SK-N-SH (cell line): Measurements from ENCODE around the gene RPS6KA5.

Source experiments
- EP300 ChIP-seq, 2 experiments: IDR thresholded peaks; 2 replicates each; pipeline versions ENCODE4 v1.4.0 to v1.6.1; 2012; ENCODE audit warnings: borderline replicate concordance in 1 of 2, low read depth in 1 of 2, low read length in 1 of 2
- FOXM1 ChIP-seq: IDR thresholded peaks from 2 replicates; pipeline ENCODE4 v1.4.0; 2012; ENCODE audit warnings: low read depth, mild to moderate bottlenecking
- NRF1 ChIP-seq: IDR thresholded peaks from 2 replicates; pipeline ENCODE4 v1.6.1; 2012; ENCODE audit warnings: low read depth, mild to moderate bottlenecking, low read length
- POLR2AphosphoS5 ChIP-seq: IDR thresholded peaks from 2 replicates; pipeline ENCODE4 v1.6.1; 2012; ENCODE audit warnings: low read depth, low read length
- RXRA ChIP-seq: IDR thresholded peaks from 2 replicates; pipeline ENCODE4 v1.4.0; 2012; ENCODE audit warnings: low read depth, mild to moderate bottlenecking, borderline replicate concordance
- TAF1 ChIP-seq: IDR thresholded peaks from 2 replicates; pipeline ENCODE4 v1.6.1; 2012; ENCODE audit warnings: low read depth, mild to moderate bottlenecking, low read length, moderate library complexity, borderline replicate concordance
- TF ChIP-seq, protein P1 (sequence below): fragments of 200-600 bp; sonication (generic); IDR thresholded peaks from 2 replicates; pipeline ENCODE4 v1.6.1; 2017; ENCODE audit warnings: antibody characterized with exemption, mild to moderate bottlenecking, moderate library complexity
- TF ChIP-seq, protein P2 (sequence below): IDR thresholded peaks from 2 replicates; pipeline ENCODE4 v1.4.0; 2012; ENCODE audit warnings: low read depth
- TF ChIP-seq, protein P3 (sequence below): IDR thresholded peaks from 2 replicates; pipeline ENCODE4; 2012
- TF ChIP-seq, protein P4 (sequence below): IDR thresholded peaks from 2 replicates; pipeline ENCODE4 v1.6.1; 2012; ENCODE audit warnings: mild to moderate bottlenecking, low read depth, low read length, moderate library complexity

DNA sequence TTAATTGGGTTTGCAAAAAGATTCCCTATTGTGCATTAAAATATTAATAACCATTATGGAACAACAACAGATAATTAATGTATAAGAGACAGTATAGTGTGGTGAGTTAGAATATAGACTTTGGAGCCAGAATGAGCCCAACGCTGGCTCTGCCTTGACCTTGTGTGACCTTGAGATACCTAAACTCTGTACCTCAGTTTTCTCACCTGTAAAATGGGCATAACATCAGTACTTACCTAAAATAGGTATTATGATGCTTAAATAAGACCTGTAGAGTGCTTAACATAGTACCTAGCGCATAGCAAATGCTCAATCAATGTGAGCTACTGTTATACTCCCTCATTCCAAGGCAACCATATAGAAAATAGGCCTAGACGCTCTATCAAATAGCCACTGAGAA lies 153.3 kb downstream of the RPS6KA5 start:
- TF ChIP-seq TAF1 (no peak), FOXM1 (no peak), POLR2AphosphoS5 (no peak), EP300 (IDR thresholded peaks at IDR 0.05; ENCODE audit: borderline replicate concordance in 1 of 2, low read depth in 1 of 2, low read length in 1 of 2) (no peak), NRF1 (no peak), RXRA (no peak)
- TF ChIP-seq, protein P1, sequence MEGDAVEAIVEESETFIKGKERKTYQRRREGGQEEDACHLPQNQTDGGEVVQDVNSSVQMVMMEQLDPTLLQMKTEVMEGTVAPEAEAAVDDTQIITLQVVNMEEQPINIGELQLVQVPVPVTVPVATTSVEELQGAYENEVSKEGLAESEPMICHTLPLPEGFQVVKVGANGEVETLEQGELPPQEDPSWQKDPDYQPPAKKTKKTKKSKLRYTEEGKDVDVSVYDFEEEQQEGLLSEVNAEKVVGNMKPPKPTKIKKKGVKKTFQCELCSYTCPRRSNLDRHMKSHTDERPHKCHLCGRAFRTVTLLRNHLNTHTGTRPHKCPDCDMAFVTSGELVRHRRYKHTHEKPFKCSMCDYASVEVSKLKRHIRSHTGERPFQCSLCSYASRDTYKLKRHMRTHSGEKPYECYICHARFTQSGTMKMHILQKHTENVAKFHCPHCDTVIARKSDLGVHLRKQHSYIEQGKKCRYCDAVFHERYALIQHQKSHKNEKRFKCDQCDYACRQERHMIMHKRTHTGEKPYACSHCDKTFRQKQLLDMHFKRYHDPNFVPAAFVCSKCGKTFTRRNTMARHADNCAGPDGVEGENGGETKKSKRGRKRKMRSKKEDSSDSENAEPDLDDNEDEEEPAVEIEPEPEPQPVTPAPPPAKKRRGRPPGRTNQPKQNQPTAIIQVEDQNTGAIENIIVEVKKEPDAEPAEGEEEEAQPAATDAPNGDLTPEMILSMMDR: no peak
- TF ChIP-seq, protein P2, sequence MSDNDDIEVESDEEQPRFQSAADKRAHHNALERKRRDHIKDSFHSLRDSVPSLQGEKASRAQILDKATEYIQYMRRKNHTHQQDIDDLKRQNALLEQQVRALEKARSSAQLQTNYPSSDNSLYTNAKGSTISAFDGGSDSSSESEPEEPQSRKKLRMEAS: no peak
- TF ChIP-seq, protein P3, sequence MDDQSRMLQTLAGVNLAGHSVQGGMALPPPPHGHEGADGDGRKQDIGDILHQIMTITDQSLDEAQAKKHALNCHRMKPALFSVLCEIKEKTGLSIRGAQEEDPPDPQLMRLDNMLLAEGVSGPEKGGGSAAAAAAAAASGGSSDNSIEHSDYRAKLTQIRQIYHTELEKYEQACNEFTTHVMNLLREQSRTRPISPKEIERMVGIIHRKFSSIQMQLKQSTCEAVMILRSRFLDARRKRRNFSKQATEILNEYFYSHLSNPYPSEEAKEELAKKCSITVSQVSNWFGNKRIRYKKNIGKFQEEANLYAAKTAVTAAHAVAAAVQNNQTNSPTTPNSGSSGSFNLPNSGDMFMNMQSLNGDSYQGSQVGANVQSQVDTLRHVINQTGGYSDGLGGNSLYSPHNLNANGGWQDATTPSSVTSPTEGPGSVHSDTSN: no peak
- TF ChIP-seq, protein P4, sequence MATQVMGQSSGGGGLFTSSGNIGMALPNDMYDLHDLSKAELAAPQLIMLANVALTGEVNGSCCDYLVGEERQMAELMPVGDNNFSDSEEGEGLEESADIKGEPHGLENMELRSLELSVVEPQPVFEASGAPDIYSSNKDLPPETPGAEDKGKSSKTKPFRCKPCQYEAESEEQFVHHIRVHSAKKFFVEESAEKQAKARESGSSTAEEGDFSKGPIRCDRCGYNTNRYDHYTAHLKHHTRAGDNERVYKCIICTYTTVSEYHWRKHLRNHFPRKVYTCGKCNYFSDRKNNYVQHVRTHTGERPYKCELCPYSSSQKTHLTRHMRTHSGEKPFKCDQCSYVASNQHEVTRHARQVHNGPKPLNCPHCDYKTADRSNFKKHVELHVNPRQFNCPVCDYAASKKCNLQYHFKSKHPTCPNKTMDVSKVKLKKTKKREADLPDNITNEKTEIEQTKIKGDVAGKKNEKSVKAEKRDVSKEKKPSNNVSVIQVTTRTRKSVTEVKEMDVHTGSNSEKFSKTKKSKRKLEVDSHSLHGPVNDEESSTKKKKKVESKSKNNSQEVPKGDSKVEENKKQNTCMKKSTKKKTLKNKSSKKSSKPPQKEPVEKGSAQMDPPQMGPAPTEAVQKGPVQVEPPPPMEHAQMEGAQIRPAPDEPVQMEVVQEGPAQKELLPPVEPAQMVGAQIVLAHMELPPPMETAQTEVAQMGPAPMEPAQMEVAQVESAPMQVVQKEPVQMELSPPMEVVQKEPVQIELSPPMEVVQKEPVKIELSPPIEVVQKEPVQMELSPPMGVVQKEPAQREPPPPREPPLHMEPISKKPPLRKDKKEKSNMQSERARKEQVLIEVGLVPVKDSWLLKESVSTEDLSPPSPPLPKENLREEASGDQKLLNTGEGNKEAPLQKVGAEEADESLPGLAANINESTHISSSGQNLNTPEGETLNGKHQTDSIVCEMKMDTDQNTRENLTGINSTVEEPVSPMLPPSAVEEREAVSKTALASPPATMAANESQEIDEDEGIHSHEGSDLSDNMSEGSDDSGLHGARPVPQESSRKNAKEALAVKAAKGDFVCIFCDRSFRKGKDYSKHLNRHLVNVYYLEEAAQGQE: no peak
